HG03066 (cell line): ENCODE data around the gene ADNP.
"Not testable (repeated sequence)": the region's sequence is repeated elsewhere in the genome, so short reads cannot be mapped to it uniquely, and the experiment has no call there.

Experiments
- ATAC-seq: cut with Tn5 transposase; IDR thresholded peaks from one replicate; pipeline ENCODE4 v1.9.1; 2021; ENCODE audit warnings: low read depth; ENCODE audit not compliant: unreplicated experiment

ADNP gene

DNA sequence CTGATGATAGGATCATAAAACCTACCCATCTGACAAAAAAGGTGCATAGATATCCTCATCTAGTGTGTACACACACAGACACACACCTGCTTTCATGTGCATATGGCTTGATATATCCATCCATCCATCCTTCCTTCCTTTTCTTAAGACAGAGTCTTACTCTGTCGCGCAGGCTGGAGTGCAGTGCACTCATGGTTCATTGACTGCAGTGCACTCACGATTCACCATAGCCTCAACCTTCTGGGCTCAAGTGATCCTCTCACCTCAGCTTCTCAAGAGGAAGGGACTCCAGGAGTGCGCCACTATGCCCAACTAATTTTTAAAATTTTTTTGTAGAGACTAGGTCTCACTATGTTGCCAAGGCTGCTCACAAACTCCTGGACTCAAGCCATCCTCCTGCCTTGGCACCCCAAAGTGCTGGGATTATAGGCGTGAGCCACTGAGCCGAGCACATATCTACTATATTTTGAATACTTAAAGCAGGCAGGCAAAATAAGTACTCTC lies 27.1 kb downstream of the ADNP start:
- no peak for ATAC-seq

DNA sequence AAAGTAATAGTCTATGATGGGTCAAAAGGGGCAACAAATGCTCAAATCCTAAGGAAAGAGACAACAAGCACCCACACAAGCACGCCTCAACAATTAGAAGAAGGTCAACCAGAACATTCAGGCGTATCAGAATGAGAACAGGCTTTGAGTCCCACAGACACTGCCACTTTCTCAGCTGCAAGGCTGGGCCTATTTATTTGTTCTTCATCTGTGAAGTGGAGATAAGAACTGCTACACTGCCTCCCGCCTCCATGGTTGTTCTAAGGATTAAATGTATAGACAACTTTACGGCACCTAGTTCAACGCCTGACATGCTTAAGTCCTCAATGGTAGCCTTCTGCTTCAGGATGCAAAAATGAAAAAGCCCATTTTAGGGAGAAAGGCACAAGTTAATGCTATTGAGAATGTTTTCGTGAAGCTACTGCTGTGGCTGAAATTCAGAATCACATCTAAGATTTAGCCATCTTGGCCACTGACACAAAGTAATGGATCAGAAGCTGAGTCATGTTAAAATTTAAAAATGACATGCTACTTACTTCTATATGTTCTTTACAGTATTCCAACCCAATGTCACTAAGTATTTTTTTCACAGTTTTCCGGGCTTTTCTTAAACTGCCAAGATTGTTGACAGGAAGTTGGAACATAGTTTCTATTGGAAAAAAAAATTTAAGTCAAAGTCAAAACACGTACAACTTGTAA lies 27.7 kb downstream of the ADNP start:
- no peak for ATAC-seq

DNA sequence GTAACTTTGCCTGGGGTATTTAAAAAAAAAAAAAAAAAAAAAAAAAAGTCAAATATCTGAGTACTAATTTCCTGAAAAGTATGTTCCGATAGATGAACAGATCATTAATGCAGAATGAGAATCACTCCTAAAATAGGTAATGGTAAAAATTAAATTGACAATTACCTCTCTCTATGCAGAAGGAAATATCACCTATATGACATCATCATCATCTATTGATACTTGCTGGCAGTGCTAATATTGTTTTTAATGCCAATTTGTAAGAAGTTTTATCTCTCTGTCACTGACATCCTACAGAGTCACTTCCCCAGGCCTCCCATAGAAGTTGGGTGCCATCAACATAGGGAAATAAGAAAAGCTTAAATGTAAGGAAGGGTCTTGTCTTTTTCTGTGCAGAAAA lies 29.9 kb downstream of the ADNP start:
- ATAC-seq, result no peak

DNA sequence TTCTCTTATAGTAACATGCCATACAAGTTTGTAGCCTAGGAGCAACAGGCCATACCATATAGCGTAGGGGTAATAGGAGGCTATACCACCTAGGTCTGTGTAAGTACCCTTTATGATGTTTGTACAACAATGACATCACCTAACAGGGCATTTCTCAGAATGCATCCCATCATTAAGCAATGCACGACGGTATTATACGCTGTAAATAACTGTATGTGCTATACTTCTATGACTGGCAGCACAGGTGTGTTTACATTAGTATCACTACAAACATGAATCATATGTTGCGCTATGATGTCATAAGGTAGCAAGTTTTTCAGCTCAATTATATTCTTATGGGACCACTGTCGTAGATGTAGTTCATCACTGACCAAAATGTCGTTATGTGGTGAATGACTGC lies 31.0 kb downstream of the ADNP start:
- no peak for ATAC-seq

DNA sequence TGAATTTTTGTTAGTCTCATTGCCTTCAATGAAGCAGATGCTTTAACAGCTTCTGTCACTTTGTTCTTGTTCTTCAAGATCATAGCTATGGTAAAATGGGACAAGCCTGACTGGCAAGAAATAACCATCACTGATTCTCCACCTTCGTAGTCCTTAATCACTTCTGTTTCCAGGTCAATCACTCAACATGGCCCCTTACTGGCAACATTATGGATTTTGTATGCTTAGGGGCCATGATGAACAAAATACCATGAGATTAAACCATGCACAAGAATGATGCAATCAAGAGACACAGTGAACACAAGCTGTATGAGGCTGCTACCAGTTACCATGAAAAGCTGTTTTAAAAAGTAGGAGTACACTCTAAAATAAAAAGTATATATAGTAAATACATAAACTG lies 32.8 kb downstream of the ADNP start:
- ATAC-seq, result no peak

DNA sequence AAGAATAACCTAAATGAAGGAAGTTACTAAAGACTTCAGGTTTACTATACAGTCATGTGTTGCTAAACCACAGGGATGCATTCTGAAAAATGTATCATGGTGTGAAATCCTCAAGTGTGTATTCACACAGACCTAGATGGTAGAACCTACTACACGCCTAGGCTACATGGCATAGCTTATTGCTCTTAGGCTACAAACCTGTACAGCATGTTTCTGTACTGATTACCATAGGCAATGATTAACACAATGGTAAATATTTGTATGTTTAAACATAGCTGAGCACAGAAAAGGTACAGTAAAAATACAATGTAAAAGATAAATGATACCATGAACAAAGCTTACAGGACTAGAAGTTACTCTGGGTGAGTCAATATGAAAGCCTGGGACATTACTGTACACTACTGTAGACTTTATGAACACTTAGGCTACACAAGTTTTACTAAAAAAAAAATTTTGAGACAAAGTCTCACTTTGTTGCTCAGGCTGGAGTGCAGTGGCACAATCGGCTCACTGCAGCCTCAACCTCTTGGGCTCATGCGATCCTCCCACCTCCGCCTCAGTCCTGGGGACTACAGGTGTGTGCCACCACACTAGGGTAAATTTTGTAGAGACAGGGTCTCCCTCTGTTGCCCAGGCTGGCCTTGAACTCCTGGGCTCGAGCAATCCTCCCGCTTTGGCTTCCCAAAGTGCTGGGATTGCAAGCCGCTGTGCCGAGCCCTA lies 36.0 kb downstream of the ADNP start:
- ATAC-seq, result no peak

DNA sequence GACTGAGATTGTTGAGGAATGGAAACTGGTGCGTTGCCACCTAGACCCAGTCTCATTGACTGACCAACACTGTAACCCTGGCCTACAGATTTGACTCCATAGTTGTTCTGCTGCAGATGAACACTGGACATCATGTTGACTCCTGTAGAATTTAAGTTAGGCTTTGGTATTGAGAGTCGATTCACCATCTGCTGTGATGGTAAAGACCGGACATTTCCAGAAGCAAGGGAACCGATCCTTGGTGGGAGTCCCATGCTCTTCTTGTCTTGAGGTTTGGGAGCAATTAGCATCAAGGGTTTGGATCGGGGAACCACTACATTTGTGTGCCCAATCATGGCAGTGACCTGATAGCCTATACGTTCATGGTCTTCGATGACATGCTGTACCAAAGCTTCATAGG lies 37.6 kb downstream of the ADNP start:
- ATAC-seq, result no peak

DNA sequence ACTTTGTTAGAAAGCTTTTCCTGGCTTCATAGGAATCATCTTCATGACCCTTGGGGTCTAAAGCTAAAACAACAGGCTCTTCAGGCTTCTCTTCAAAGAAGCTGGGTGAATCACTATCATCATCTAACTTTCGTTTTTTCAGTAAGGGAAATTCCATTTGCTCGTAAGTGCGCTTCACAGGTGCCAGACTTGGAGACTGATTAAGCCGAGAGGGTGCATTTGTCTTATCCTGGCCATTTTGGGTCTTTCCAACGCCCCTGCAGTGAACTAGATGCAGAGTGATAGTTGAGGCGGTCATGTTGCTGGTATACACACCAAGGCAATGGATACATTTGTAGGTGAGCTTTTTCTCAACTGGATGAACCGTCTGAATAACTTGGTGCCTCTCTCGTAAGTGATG lies 38.8 kb downstream of the ADNP start:
- ATAC-seq, result no peak

DNA sequence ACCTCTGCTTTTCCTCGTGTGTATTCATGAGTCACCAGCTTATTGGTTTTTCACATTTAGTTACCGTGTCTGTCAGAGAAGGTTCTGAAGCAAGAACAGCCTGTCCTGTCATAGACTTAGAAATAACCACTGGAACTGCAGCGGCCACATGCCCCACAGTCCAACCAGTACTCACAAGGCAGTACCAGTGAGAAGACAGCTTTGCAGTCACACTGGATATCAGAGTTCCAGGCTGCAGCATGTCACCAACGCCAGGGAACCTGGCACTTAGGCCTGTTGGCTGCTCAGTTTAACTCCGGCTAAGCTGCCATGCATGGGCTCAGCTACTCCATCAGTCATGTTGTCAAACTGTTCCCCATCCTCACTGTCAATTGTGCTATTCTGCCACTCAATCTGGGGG lies 40.1 kb downstream of the ADNP start:
- ATAC-seq, result no peak

DNA sequence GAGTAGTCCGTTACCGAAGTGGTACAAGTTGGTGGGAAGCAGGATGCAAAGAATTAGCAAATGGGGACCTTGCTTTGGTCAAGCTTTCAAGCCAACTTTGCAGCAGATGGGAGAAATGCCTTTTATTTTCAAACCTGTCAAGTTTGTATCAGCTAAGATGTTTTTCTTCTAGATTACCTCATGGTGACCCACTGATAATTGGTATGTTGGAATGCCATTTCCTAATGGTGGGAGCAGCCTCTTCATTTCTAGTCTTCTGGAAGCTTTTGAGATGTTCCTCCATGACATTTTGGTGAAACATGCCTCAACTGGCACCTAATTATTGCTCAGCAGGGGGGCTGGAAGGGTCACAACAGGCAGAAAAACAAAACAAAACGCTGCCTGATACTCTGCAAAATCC lies 43.7 kb downstream of the ADNP start:
- no peak for ATAC-seq

DNA sequence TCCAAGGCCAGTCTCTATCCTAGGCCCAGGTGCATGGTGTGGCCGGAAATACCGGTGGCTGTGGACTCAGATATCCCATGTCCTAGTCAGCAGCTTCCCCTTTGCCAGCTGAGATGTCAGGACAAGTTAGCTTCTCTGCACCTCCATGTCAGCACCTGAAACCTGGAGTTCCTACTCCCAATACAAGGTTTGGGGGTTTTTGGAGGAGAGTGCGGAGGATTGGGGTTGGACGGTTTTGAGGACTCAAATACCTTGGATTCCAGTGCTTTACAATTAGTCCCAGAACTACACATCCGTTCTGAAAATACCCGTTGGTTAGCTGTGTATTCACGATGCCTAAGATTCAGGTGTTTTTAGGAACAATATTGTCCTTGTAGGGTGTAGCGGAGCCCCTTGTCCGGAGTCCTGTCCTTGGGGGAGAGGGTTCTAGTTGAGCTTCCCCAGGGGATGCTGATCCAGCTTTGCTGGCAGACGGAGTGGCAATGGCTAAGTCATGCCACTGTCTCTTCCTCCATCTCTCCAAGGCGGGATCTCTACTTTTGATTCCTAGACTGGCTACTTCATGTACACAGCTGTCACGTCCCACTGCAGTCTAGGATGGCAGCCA lies 45.0 kb downstream of the ADNP start:
- ATAC-seq, result no peak

DNA sequence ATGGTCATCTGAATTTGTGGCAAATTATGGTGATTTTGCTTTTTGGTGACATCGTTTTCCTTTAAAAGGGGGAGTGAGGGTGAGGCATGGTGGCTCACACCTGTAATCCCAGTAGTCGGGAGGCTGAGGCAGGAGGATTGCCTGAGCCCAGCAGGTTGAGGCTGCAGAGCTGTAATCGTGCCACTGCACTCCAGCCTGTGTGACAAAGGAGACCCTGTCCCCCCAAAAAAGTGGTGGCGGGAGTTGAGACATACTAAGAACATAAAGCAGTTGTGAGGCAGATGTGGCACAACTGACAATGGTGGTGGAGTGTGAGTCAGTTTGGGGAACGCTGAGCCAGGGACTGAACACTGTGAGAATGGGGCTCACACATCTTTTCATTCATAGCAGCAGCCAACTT lies 45.5 kb downstream of the ADNP start:
- ATAC-seq, result no peak

DNA sequence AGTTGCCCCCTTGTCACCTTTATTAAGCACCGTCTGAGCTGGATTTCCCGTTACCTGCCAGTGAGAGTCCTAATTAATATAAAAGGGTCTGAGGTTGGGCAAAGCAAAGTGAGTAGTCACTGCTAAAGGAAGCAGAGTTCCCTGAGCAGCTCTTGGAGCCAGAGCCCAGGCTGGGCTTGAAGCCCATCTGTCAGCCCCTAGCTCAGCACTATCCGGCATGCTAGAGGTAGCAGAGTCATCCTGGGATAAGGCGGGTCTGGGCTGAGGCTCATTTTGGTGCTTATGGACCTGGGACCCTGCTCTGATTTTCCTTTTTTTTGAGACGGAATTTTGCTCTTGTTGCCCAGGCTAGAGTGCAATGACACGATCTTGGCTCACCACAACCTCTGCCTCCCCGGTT lies 46.2 kb downstream of the ADNP start:
- ATAC-seq, result no peak

DNA sequence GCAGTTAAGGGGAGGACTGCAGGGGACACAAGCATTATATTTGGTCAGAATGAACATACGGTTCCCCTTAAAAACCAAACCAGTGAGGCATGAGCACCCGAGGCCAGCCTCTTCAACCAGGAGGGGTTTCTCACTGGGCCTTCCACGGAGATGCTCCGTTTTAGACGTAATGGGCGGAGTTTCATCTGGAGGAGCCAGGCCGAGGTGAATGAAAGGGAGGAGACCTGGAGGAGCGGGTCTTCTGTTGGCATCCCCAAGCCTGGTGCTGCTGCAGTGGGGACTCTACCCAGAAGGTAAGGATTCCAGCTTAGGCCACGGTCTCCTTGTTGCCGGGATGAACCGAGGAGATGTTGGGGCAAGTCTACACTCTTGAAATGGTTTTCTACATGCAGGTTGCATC lies 47.4 kb downstream of the ADNP start:
- no peak for ATAC-seq

DNA sequence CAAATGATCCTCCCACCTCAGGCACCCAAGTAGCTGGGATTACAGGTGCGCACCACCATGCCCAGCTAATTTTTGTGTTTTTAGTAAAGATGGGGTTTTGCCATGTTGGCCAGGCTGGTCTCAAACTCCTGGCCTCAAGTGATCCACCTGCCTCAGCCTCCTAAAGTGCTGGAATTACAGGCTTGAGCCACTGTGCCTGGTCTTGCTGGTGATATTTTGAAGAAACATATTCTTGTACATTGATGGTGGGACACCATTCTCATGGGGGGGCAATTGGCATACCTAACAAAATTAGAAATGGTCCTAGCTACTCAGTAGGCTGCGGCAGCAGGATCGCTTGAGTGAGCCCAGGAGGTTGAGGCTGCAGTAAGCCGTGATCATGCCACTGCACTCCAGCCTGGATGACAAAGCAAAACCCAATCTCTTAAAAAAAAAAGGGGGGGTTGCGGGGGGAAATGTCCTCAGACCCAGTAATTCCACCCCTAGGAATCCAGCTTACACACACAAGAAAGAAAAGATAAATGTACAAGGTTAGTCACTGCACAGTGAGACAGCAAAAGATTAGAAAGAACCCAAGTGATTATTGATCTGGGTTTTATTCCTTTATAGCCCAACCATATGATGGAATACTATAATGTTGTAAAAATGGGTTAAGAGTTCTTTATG lies 49.3 kb downstream of the ADNP start:
- not testable (repeated sequence) for ATAC-seq

DNA sequence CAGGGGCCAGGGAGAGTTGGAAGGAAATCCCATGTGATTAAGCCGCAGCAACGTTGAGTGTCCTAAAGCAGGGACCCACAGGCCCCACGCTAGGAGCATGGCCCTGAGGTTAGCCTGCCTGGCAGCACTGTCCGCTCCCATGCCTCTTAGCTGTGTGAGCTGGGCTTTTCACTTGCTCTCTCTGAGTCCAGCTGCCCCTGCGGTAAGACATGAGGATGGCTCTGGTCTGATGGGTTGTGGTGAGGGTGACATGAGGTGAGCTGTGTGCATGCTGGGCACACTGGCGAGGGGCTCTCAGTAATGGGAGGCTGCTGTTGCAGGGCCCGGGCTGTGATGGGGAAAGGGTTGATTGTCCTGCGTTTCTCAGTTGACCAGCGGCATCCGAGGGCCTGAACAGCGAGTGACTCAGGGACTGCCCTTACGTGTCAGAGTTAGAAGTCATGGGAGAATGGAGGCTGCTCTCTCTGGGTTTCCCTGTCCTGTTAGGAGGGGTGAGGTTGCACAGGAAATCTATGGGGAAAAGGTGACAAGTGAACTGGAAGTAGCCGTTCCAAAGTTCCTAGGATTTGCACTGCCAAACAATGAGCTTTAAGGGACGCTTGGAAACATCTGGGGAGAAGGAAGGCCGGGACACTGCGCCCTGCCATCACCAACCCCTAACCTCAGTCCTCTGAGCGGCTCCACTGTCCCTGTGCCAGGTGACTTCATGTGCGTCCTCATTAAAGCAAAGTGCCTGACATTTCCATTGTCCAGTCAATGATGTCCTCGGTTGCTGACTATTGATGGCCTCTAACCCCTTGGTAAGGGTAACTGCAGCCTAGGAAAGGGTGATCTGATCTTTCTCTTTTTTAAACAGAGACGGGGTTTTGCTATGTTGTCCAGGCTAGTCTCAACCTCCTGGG lies 51.3 kb downstream of the ADNP start:
- ATAC-seq, result no peak

DNA sequence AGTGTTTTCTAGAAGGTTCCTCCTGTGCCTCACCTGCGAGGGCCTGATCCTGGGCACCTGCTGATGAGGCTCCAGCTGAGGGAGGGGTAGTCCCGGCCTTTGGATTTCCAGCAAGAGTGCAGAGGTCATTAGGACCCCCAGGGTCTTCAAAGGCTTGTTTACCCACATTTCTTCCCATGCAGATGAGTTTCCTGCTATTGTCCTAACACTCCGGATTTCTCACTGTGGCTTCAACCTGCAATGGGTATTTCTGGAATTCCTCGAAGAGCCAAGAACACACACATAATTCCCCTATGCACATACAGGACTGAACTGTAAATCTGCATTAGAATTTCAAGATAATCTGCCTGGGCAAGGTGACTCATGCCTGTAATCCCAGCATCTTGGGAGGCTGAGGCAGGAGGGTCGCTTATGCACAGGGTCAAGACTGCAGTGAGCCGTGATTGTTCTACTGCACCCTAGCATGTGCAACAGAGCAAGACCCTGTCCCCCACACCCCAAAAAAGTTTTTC lies 53.9 kb downstream of the ADNP start:
- ATAC-seq, result no peak

DNA sequence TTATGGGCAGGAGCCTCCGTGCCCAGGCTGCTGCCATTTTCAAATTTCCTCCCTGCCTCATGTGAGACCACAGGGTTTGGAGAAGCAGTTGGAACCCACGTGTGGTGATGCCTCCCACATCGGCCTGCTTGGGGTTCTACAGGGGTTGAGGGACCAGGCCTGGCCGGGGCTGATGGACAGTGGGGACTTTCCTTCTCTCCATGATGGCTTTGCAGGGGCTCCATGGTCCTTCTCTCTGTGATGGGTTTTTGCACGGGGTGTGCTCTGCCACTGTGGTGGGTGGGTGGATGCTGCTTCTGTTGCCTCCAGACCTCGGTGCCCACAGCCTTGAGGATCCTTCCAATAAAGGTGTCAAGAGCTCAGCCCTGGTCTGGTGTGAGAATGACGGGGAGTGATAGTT lies 54.4 kb downstream of the ADNP start:
- no peak for ATAC-seq

DNA sequence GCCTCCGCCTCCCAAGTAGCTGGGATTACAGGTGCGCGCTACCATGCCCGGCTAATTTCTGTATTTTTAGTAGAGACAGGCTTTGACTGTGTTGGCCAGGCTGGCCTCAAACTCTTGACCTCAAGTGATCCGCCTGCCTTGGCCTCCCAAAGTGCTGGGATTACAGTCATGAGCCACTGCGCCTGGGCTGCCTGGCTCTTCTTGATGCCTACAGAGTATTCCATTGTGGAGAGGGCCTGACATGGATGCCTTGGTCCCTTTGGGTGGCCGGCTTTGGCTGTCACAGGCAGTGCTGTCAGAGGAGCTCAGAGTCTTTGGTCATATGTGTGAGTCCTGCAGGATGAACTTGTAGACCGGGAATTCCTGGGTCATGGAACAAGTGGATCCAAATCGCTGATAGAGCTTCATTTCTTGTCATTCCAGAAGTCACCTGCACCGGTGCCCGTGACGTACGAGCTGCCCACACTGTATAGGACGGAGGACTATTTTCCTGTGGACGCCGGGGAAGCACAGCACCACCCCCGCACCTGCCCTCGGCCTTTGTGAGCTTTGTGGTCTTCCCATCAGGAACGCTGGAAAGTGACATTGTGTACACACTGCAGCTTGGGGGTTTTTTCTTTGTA lies 55.1 kb downstream of the ADNP start:
- ATAC-seq, result no peak
